Endothelial cell of umbilical vein (primary cell): Measurements from ENCODE around the gene HJV. TPM values are rescaled to one million over a fixed set of nuclear protein-coding genes. Genes with fewer than 3 reads are reported as not detected.

Experiments used
- BruUV-seq: library from RNA; stranded (reverse); fragments of 400-500 nt; replicated peaks from 2 replicates; lab custom pipeline; 2021; lab: Mats Ljungman, UMichigan
- CTCF ChIA-PET: fragments of 300-600, 350-600 bp; sonication (Branson Sonifier 250); formaldehyde crosslinking; loops from one replicate; lab custom pipeline; 2021; ENCODE audit warnings: antibody characterized with exemption, inconsistent platforms; lab: Charles Lee
- POLR2A ChIA-PET: fragments of 300-600, 350-600 bp; sonication (Branson Sonifier 250); formaldehyde crosslinking; loops from one replicate; lab custom pipeline; 2021; ENCODE audit warnings: antibody characterized with exemption, inconsistent platforms; lab: Charles Lee
- DNase-seq: peaks from one replicate; pipeline ENCODE4 v3.0.0-alpha.2; 2011; ENCODE audit warnings: low read depth, low spot score
- FAIRE-seq: peaks from 2 replicates; lab custom pipeline; 2011; peaks lifted over from hg19 to GRCh38; lab: Jason Lieb, UNC
- H2AFZ ChIP-seq: 2 replicates; pipeline ENCODE4 v1.6.0; 2012; ENCODE audit warnings: low read depth, low read length, control low read depth, inconsistent platforms
- H3K27ac ChIP-seq: 2 replicates; pipeline ENCODE4 v1.5.1; 2011; ENCODE audit warnings: low read depth, mild to moderate bottlenecking, control low read depth, low read length, moderate library complexity; ENCODE audit not compliant: insufficient read depth
- H3K27me3 ChIP-seq, 2 experiments: 2 replicates each; pipeline versions ENCODE4 v1.6.0 to v1.6.1; 2011; ENCODE audit warnings: low read length in 2 of 2, mixed read lengths in 1 of 2; ENCODE audit not compliant: control insufficient read depth in 2 of 2, insufficient read depth in 2 of 2
- H3K36me3 ChIP-seq, 2 experiments: 2 replicates in 1 of 2; 3 replicates in 1 of 2; pipeline ENCODE4 v1.5.1; 2011; ENCODE audit warnings: low read length in 2 of 2, mild to moderate bottlenecking in 1 of 2, moderate library complexity in 1 of 2; ENCODE audit not compliant: control insufficient read depth in 2 of 2, insufficient read depth in 2 of 2; ENCODE audit errors: extremely low read depth in 1 of 2
- H3K4me1 ChIP-seq: 3 replicates; pipeline ENCODE4 v1.5.1; 2011; ENCODE audit warnings: mild to moderate bottlenecking, low read length; ENCODE audit not compliant: control insufficient read depth, insufficient read depth; ENCODE audit errors: extremely low read depth
- H3K4me2 ChIP-seq: 2 replicates; pipeline ENCODE4 v1.6.1; 2011; ENCODE audit warnings: low read length, control low read depth, mixed read lengths; ENCODE audit not compliant: insufficient read depth
- H3K4me3 ChIP-seq, 3 experiments: fragments of 200-600 bp in 1 of 3; sonication (generic), shearing (Covaris generic) in 1 of 3; replicated peaks in 1 of 3; 2 replicates each; pipeline ENCODE4 v1.5.1; 2011 to 2016; ENCODE audit warnings: control low read depth in 3 of 3, low read length in 3 of 3, mild to moderate bottlenecking in 2 of 3, inconsistent platforms in 1 of 3, low read depth in 1 of 3, moderate library complexity in 1 of 3; ENCODE audit not compliant: insufficient read depth in 1 of 3
- H3K79me2 ChIP-seq: 2 replicates; pipeline ENCODE4 v1.6.0; 2012; ENCODE audit warnings: low read length, inconsistent platforms; ENCODE audit not compliant: control insufficient read depth, insufficient read depth
- H3K9ac ChIP-seq: replicated peaks from 2 replicates; pipeline ENCODE3; 2011; ENCODE audit warnings: low read length, control low read depth; ENCODE audit not compliant: insufficient read depth; ENCODE audit errors: extremely low read depth
- H3K9me1 ChIP-seq: replicated peaks from 3 replicates; pipeline ENCODE4 v1.6.0; 2011; ENCODE audit warnings: mild to moderate bottlenecking, low read length; ENCODE audit not compliant: control insufficient read depth, insufficient read depth; ENCODE audit errors: extremely low read depth
- H3K9me3 ChIP-seq: replicated peaks from 2 replicates; pipeline ENCODE4 v1.5.1; 2012; ENCODE audit warnings: low read length, inconsistent platforms; ENCODE audit not compliant: control insufficient read depth, insufficient read depth
- H4K20me1 ChIP-seq: replicated peaks from 2 replicates; pipeline ENCODE3; 2011; ENCODE audit warnings: mild to moderate bottlenecking, low read length; ENCODE audit not compliant: control insufficient read depth, insufficient read depth; ENCODE audit errors: extremely low read depth
- EZH2 ChIP-seq: IDR thresholded peaks from 2 replicates; pipeline ENCODE4 v1.6.1; 2012; ENCODE audit warnings: borderline replicate concordance, low read depth, mild to moderate bottlenecking, moderate library complexity, low read length, inconsistent platforms; ENCODE audit not compliant: severe bottlenecking
- FOS ChIP-seq: IDR thresholded peaks from 2 replicates; pipeline ENCODE4 v1.6.1; 2011; ENCODE audit warnings: mild to moderate bottlenecking, low read length, moderate library complexity, borderline replicate concordance; ENCODE audit not compliant: insufficient read depth
- GATA2 ChIP-seq: IDR thresholded peaks from 2 replicates; pipeline ENCODE4 v1.7.0; 2011; ENCODE audit warnings: low read depth, mild to moderate bottlenecking, moderate library complexity, mixed read lengths, low read length; ENCODE audit not compliant: insufficient read length, insufficient read depth
- JUN ChIP-seq: IDR thresholded peaks from 2 replicates; pipeline ENCODE4 v1.6.1; 2011; ENCODE audit warnings: borderline replicate concordance, low read depth; ENCODE audit not compliant: insufficient read length, insufficient read depth
- MYC ChIP-seq: IDR thresholded peaks from one replicate; pipeline ENCODE4 v1.6.1; 2011; ENCODE audit warnings: mild to moderate bottlenecking, low read depth, low read length
- POLR2A ChIP-seq: IDR thresholded peaks from 2 replicates; pipeline ENCODE4 v1.6.1; 2012; ENCODE audit warnings: low read depth, mild to moderate bottlenecking, control low read depth, low read length
- POLR2AphosphoS5 ChIP-seq: IDR thresholded peaks from 2 replicates; pipeline ENCODE4 v1.6.1; 2012; ENCODE audit warnings: low read depth, mild to moderate bottlenecking, control low read depth, low read length, moderate library complexity; ENCODE audit not compliant: insufficient read depth
- dilution Hi-C: fragments of 300-500 bp; cut with MboI; formaldehyde crosslinking; loops from one replicate; pipeline ENCODE4 v1.15.0; 2019; ENCODE audit warnings: low sequenced_read_pairs; ENCODE audit not compliant: extremely low pct_ligation_motif_present
- intact Hi-C: fragments of 100-400 bp; cut with micrococcal nuclease; formaldehyde crosslinking; loops from one replicate; pipeline ENCODE4 v1.10.0; 2022
- polyA plus RNA-seq, 4 experiments: library from polyadenylated mRNA; depleted of rRNA in 3 of 4; stranded (reverse) in 3 of 4; unstranded in 1 of 4; fragments of >200 nt; gene quantifications; 2 replicates each; pipeline versions ENCODE4 v1.2.1 to v1.2.3, GENCODE V29; 2011 to 2012; ENCODE audit warnings: missing spikeins in 1 of 4
- total RNA-seq: library from RNA; stranded (reverse); gene quantifications from 2 replicates; pipeline ENCODE4 v1.2.3, GENCODE V29; 2021
- TF ChIP-seq, protein P1 (sequence below): IDR thresholded peaks from 2 replicates; pipeline ENCODE4 v1.6.1; 2011; ENCODE audit not compliant: insufficient read depth, insufficient read length
- TF ChIP-seq, protein P2 (sequence below), 2 donors: IDR thresholded peaks; 1 replicate in 1 of 2; 2 replicates in 1 of 2; pipeline ENCODE4 v1.5.1; 2011; ENCODE audit warnings: low read length in 2 of 2, mild to moderate bottlenecking in 2 of 2, moderate library complexity in 2 of 2, control low read depth in 1 of 2, inconsistent platforms in 1 of 2, low read depth in 1 of 2; ENCODE audit not compliant: insufficient read depth in 1 of 2; ENCODE audit errors: extremely low read depth in 1 of 2

Gene HJV
- total and polyA plus RNA-seq, 2 donors (not counting 3 experiments of a cell fraction or from before 2014, with no cell fraction given) = not detected

DNA sequence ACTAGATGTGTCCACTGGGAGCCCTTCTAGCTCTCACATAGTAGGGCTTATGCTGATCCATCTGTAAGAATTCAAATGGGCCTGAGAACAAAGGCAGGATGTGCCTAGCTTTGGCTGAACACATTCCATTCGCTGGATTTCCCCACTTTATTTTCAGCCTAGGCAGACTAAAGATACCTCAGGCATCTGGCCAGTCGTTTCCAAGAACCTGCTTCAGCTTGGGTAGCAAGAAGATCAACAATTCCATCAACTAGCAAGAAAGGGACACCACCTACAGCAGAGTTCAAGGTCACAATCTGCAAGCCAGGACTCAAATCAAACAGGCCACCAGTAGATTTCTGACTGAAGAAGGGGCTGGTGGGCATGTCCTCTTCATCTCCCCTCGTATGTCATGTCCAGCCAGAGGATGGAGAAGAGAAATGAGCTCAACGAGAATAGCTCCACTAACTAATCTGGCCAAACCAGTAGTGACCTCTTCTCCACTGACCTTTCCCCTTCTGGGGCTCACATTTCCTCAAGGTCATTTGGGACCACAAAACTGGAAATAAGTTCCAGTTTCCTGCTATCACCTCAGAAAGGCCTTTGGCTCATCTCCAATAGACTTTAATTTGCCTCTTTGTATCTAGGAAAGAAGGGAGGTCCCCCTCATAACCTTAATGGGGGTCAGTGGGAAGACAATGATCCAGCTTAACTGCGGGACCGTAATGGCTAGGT lies 39.4 kb downstream of the HJV start:
- Histone ChIP-seq H3K36me3 (no peaks in the 10 kb centered on the region), H3K4me1 (peaks cover 44% of the 10 kb centered on the region), H3K27me3 (no peaks in the 10 kb centered on the region), H3K4me3 (no peak overlapping the region), H3K79me2 (no peaks in the 10 kb centered on the region), H3K9ac (no peak overlapping the region), H4K20me1 (no peaks in the 10 kb centered on the region), H3K9me1 (no peaks in the 10 kb centered on the region), H3K9me3 (no peaks in the 10 kb centered on the region), H3K4me2 (no peak overlapping the region), H3K27ac (no peak overlapping the region), H2AFZ (no peak overlapping the region)
- dilution Hi-C loops (no loop called here), intact Hi-C loops (no loop called here)
- FAIRE-seq (no peak), DNase-seq (peak; percentile 66)
- CTCF ChIA-PET = interaction anchor here (1.1 to 20.0 kb wide), 4 partner anchors 11 to 90 kb away, joined by 3 to 496 read pairs (median 46); partner anchors contain the start of genes ANKRD34A, POLR3GL and TXNIP
- no TSS peak for BruUV-seq
- no peak for TF ChIP-seq MYC
- TF ChIP-seq FOS = no peak
- no peak for TF ChIP-seq JUN
- TF ChIP-seq, protein P1, sequence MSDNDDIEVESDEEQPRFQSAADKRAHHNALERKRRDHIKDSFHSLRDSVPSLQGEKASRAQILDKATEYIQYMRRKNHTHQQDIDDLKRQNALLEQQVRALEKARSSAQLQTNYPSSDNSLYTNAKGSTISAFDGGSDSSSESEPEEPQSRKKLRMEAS = no peak
- no peak for TF ChIP-seq EZH2
- TF ChIP-seq POLR2A = no peak
- no peak for TF ChIP-seq GATA2
- TF ChIP-seq, protein P2, sequence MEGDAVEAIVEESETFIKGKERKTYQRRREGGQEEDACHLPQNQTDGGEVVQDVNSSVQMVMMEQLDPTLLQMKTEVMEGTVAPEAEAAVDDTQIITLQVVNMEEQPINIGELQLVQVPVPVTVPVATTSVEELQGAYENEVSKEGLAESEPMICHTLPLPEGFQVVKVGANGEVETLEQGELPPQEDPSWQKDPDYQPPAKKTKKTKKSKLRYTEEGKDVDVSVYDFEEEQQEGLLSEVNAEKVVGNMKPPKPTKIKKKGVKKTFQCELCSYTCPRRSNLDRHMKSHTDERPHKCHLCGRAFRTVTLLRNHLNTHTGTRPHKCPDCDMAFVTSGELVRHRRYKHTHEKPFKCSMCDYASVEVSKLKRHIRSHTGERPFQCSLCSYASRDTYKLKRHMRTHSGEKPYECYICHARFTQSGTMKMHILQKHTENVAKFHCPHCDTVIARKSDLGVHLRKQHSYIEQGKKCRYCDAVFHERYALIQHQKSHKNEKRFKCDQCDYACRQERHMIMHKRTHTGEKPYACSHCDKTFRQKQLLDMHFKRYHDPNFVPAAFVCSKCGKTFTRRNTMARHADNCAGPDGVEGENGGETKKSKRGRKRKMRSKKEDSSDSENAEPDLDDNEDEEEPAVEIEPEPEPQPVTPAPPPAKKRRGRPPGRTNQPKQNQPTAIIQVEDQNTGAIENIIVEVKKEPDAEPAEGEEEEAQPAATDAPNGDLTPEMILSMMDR (IDR thresholded peaks at IDR 0.05; ENCODE audit: extremely low read depth in 1 of 2, insufficient read depth in 1 of 2, low read depth in 1 of 2, low read length in 2 of 2) = no peak
- no peak for TF ChIP-seq POLR2AphosphoS5
- POLR2A ChIA-PET = no interaction called here
